ENCODE data around the gene ZEB2. TPM values are rescaled to one million over a fixed set of nuclear protein-coding genes. Genes with fewer than 3 reads are reported as not detected.

ZEB2 gene
- total RNA-seq, 1 experiment from 2014 or later: 71.9 TPM

- no peak for DNase-seq (ENCODE audit: low read depth, low spot score)
- in situ Hi-C loops (cut with HindIII; ENCODE audit: low pct_unique_long_range_greater_than_20kb, low sequenced_read_pairs): no loop called here
These were observed 29.9 kb downstream of the ZEB2 start for GRCh38 chr2:144490017-144490416.

- no peak for DNase-seq (ENCODE audit: low read depth, low spot score)
- in situ Hi-C loops (cut with HindIII; ENCODE audit: low pct_unique_long_range_greater_than_20kb, low sequenced_read_pairs): no loop called here
These were observed 30.5 kb downstream of the ZEB2 start for GRCh38 chr2:144489315-144489916.

GRCh38 chr2:144484201-144484948, 35.5 kb downstream of the ZEB2 start:
- in situ Hi-C loops (cut with HindIII; ENCODE audit: low pct_unique_long_range_greater_than_20kb, low sequenced_read_pairs): no loop called here
- no peak for DNase-seq (ENCODE audit: low read depth, low spot score)

- no peak for DNase-seq (ENCODE audit: low read depth, low spot score)
- in situ Hi-C loops (cut with HindIII; ENCODE audit: low pct_unique_long_range_greater_than_20kb, low sequenced_read_pairs): no loop called here
These were observed 38.3 kb downstream of the ZEB2 start for GRCh38 chr2:144481666-144482065.

- in situ Hi-C loops (cut with HindIII; ENCODE audit: low pct_unique_long_range_greater_than_20kb, low sequenced_read_pairs): no loop called here
- no peak for DNase-seq (ENCODE audit: low read depth, low spot score)
These were observed 38.8 kb downstream of the ZEB2 start for GRCh38 chr2:144481109-144481508.

- in situ Hi-C loops (cut with HindIII; ENCODE audit: low pct_unique_long_range_greater_than_20kb, low sequenced_read_pairs): no loop called here
- DNase-seq (ENCODE audit: low read depth, low spot score): no peak
These were observed 39.6 kb downstream of the ZEB2 start for GRCh38 chr2:144480285-144480684.

GRCh38 chr2:144479659-144480058, 40.3 kb downstream of the ZEB2 start:
- in situ Hi-C loops (cut with HindIII; ENCODE audit: low pct_unique_long_range_greater_than_20kb, low sequenced_read_pairs): no loop called here
- DNase-seq (ENCODE audit: low read depth, low spot score): no peak

GRCh38 chr2:144479138-144479537, 40.8 kb downstream of the ZEB2 start:
- DNase-seq (ENCODE audit: low read depth, low spot score): no peak
- in situ Hi-C loops (cut with HindIII; ENCODE audit: low pct_unique_long_range_greater_than_20kb, low sequenced_read_pairs): no loop called here

- in situ Hi-C loops (cut with HindIII; ENCODE audit: low pct_unique_long_range_greater_than_20kb, low sequenced_read_pairs): no loop called here
- DNase-seq (ENCODE audit: low read depth, low spot score): no peak
These were observed 42.0 kb downstream of the ZEB2 start for GRCh38 chr2:144477957-144478311.

GRCh38 chr2:144477281-144477956, 42.5 kb downstream of the ZEB2 start:
- in situ Hi-C loops (cut with HindIII; ENCODE audit: low pct_unique_long_range_greater_than_20kb, low sequenced_read_pairs): no loop called here
- no peak for DNase-seq (ENCODE audit: low read depth, low spot score)

- in situ Hi-C loops (cut with HindIII; ENCODE audit: low pct_unique_long_range_greater_than_20kb, low sequenced_read_pairs): no loop called here
- no peak for DNase-seq (ENCODE audit: low read depth, low spot score)
These were observed 43.2 kb downstream of the ZEB2 start for GRCh38 chr2:144476682-144477081.

GRCh38 chr2:144475569-144476275, 44.2 kb downstream of the ZEB2 start:
- DNase-seq (ENCODE audit: low read depth, low spot score): no peak

GRCh38 chr2:144475044-144475443, 44.9 kb downstream of the ZEB2 start:
- no peak for DNase-seq (ENCODE audit: low read depth, low spot score)
- in situ Hi-C loops (cut with HindIII; ENCODE audit: low pct_unique_long_range_greater_than_20kb, low sequenced_read_pairs): no loop called here

More at GRCh38 chr2:144475569-144476275, 44.2 kb downstream of the ZEB2 start:
- in situ Hi-C loops (cut with HindIII; ENCODE audit: low pct_unique_long_range_greater_than_20kb, low sequenced_read_pairs): no loop called here

GRCh38 chr2:144474017-144474416, 45.9 kb downstream of the ZEB2 start:
- DNase-seq (ENCODE audit: low read depth, low spot score): no peak
- in situ Hi-C loops (cut with HindIII; ENCODE audit: low pct_unique_long_range_greater_than_20kb, low sequenced_read_pairs): no loop called here

GRCh38 chr2:144472911-144473310, 47.0 kb downstream of the ZEB2 start:
- in situ Hi-C loops (cut with HindIII; ENCODE audit: low pct_unique_long_range_greater_than_20kb, low sequenced_read_pairs): no loop called here
- DNase-seq (ENCODE audit: low read depth, low spot score): no peak

- DNase-seq (ENCODE audit: low read depth, low spot score): no peak
- in situ Hi-C loops (cut with HindIII; ENCODE audit: low pct_unique_long_range_greater_than_20kb, low sequenced_read_pairs): no loop called here
These were observed 47.9 kb downstream of the ZEB2 start for GRCh38 chr2:144472046-144472412.

GRCh38 chr2:144471305-144472045, 48.4 kb downstream of the ZEB2 start:
- DNase-seq (ENCODE audit: low read depth, low spot score): no peak
- in situ Hi-C loops (cut with HindIII; ENCODE audit: low pct_unique_long_range_greater_than_20kb, low sequenced_read_pairs): no loop called here

GRCh38 chr2:144470816-144471215, 49.1 kb downstream of the ZEB2 start:
- DNase-seq (ENCODE audit: low read depth, low spot score): no peak
- in situ Hi-C loops (cut with HindIII; ENCODE audit: low pct_unique_long_range_greater_than_20kb, low sequenced_read_pairs): no loop called here

All from SK-MEL-5 (cell line).